SH-SY5Y (cell line): Measurements from ENCODE around the gene PITRM1.

Experiments
- GATA2 ChIP-seq: IDR thresholded peaks from 2 replicates; pipeline ENCODE4 v1.6.1; 2011; ENCODE audit warnings: mild to moderate bottlenecking, low read depth, low read length
- GATA3 ChIP-seq: IDR thresholded peaks from 2 replicates; pipeline ENCODE4 v1.6.1; 2011; ENCODE audit warnings: low read depth, mild to moderate bottlenecking, low read length, moderate library complexity

DNA sequence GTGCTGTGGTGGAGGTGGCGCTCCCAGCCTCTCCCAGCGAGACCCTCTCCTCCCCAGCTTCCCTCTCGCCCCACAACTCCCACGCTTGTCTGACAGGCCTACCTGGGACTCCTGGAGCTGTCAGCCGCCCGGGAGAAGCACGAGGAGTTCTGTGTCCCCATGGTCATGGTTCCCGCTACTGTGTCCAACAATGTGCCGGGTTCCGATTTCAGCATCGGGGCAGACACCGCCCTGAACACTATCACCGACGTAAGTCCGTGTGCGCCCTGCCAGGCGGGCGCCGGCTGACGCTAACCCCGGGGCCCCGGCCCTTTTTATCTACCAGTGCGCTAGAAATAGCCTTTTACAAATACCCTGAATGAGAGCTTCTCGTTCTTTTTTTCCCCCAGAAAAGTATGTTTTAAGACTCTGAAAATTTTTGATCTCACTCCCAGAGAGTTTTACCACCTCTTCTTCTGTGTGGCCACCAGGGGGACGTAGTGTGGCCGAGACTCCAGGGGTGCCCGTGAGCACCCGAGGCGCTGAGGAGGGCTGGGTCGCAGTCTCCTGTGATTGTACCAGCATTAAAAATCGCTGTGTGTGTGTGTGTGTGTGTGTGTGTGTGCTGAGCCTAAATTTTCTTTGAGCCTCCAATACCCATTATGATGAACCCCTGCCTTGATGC is 52.7 kb downstream of the PITRM1 start:
- TF ChIP-seq GATA2 (no peak), GATA3 (no peak)
